Hematopoietic multipotent progenitor cell treated with erythropoietin and hydrocortisone succinate and interleukin-3 and kit ligand, for 6 days (in vitro differentiated cells): ENCODE data around the gene SGMS1.

Experiments used
- DNase-seq: peaks from one replicate; pipeline ENCODE4 v3.0.0-alpha.2; 2015

The SGMS1 gene

GRCh38 chr10:50605269-50605950 is 18.3 kb downstream of the SGMS1 start:
- peak; percentile 88 for DNase-seq

- peak; percentile 41 for DNase-seq
These were observed 18.9 kb downstream of the SGMS1 start for GRCh38 chr10:50604809-50605208.

GRCh38 chr10:50604049-50604640 is 19.6 kb downstream of the SGMS1 start:
- peak; percentile 86 for DNase-seq

- DNase-seq: no peak
These were observed 20.5 kb downstream of the SGMS1 start for GRCh38 chr10:50603151-50603850.

- DNase-seq: no peak
These were observed 21.8 kb downstream of the SGMS1 start for GRCh38 chr10:50601974-50602373.

GRCh38 chr10:50600831-50601477 is 22.8 kb downstream of the SGMS1 start:
- no peak for DNase-seq

GRCh38 chr10:50600286-50600685 is 23.5 kb downstream of the SGMS1 start:
- no peak for DNase-seq

GRCh38 chr10:50596897-50597296 is 26.9 kb downstream of the SGMS1 start:
- DNase-seq: no peak

- no peak for DNase-seq
These were observed 27.3 kb downstream of the SGMS1 start for GRCh38 chr10:50596456-50596855.

GRCh38 chr10:50595785-50596184 is 28.0 kb downstream of the SGMS1 start:
- DNase-seq: no peak

- no peak for DNase-seq
These were observed 30.0 kb downstream of the SGMS1 start for GRCh38 chr10:50593523-50594376.

- DNase-seq: peak; percentile 76
These were observed 30.8 kb downstream of the SGMS1 start for GRCh38 chr10:50592961-50593418.

GRCh38 chr10:50590935-50591334 is 32.8 kb downstream of the SGMS1 start:
- no peak for DNase-seq

GRCh38 chr10:50586740-50587088 is 37.0 kb downstream of the SGMS1 start:
- no peak for DNase-seq

GRCh38 chr10:50585921-50586739 is 37.6 kb downstream of the SGMS1 start:
- DNase-seq: no peak

GRCh38 chr10:50582766-50583762 is 40.7 kb downstream of the SGMS1 start:
- no peak for DNase-seq

- DNase-seq: no peak
These were observed 41.7 kb downstream of the SGMS1 start for GRCh38 chr10:50582046-50582445.

- DNase-seq: no peak
These were observed 43.4 kb downstream of the SGMS1 start for GRCh38 chr10:50580262-50580891.

- no peak for DNase-seq
These were observed 44.1 kb downstream of the SGMS1 start for GRCh38 chr10:50579491-50580261.
